GM23338 (cell line): ENCODE results near the gene NFKB2. TPM values are rescaled to one million over a fixed set of nuclear protein-coding genes. Genes with fewer than 3 reads are reported as not detected.
A peak's percentile ranks its signal among the peaks of the same experiment; 100 is the strongest.

ENCODE experiments used
- ATAC-seq: fragments of 200-7000 bp; cut with Tn5 transposase; 3 replicates; pipeline ENCODE4 v1.9.1; 2020
- DNase-seq: peaks from one replicate; pipeline ENCODE4 v3.0.0-alpha.2; 2015; ENCODE audit warnings: low spot score
- H2AFZ ChIP-seq: fragments of 200-600 bp; sonication (generic); 2 replicates; pipeline ENCODE4 v1.8.0; 2016; ENCODE audit warnings: antibody characterized with exemption, mild to moderate bottlenecking, moderate library complexity
- H3F3A ChIP-seq: fragments of 200-600 bp; sonication (generic); replicated peaks from 2 replicates; pipeline ENCODE4 v1.8.0; 2017; ENCODE audit warnings: antibody characterized with exemption, mixed run types, low read depth
- H3K27ac ChIP-seq: fragments of 200-600 bp; sonication (generic); 2 replicates; pipeline ENCODE4 v1.6.1; 2016; ENCODE audit warnings: low read depth
- H3K27me3 ChIP-seq: fragments of 200-600 bp; sonication (generic); 2 replicates; pipeline ENCODE4 v1.8.0; 2016; ENCODE audit warnings: mild to moderate bottlenecking, mixed run types, moderate library complexity; ENCODE audit not compliant: insufficient read depth
- H3K36me3 ChIP-seq: fragments of 200-600 bp; sonication (generic); 2 replicates; pipeline ENCODE4 v1.8.0; 2016; ENCODE audit warnings: mild to moderate bottlenecking; ENCODE audit not compliant: insufficient read depth
- H3K4me1 ChIP-seq: fragments of 200-600 bp; sonication (generic); 2 replicates; pipeline ENCODE4 v1.8.0; 2016; ENCODE audit warnings: mild to moderate bottlenecking, moderate library complexity; ENCODE audit not compliant: insufficient read depth
- H3K4me2 ChIP-seq: fragments of 200-600 bp; sonication (generic); 2 replicates; pipeline ENCODE4 v1.7.1; 2017; ENCODE audit warnings: mixed run types
- H3K4me3 ChIP-seq: fragments of 200-600 bp; sonication (generic); 2 replicates; pipeline ENCODE4 v1.6.1; 2016; ENCODE audit warnings: mixed run types
- H3K79me2 ChIP-seq: fragments of 200-600 bp; sonication (generic); replicated peaks from 2 replicates; pipeline ENCODE4 v1.8.0; 2017; ENCODE audit warnings: mild to moderate bottlenecking; ENCODE audit not compliant: insufficient read depth
- H3K9me2 ChIP-seq: fragments of 200-600 bp; sonication (generic); 2 replicates; pipeline ENCODE4 v1.8.0; 2017; ENCODE audit not compliant: insufficient read depth
- H4K20me1 ChIP-seq: fragments of 200-600 bp; sonication (generic); replicated peaks from 2 replicates; pipeline ENCODE4 v1.8.0; 2017; ENCODE audit warnings: mild to moderate bottlenecking; ENCODE audit not compliant: insufficient read depth
- H3K27ac Mint-ChIP-seq: 2 replicates; pipeline ENCODE4 v1.8.0; 2020; ENCODE audit warnings: inconsistent platforms, mild to moderate bottlenecking, moderate library complexity, mixed read lengths
- H3K27me3 Mint-ChIP-seq: 3 replicates; pipeline ENCODE4 v1.8.0; 2022; ENCODE audit warnings: low read depth, mild to moderate bottlenecking, moderate library complexity, mixed read lengths, inconsistent platforms; ENCODE audit not compliant: insufficient read depth, poor library complexity
- H3K36me3 Mint-ChIP-seq: 3 replicates; pipeline ENCODE4 v1.8.0; 2021; ENCODE audit warnings: low read depth, mild to moderate bottlenecking, inconsistent platforms, moderate library complexity, mixed read lengths
- H3K4me1 Mint-ChIP-seq: 3 replicates; pipeline ENCODE4 v1.8.0; 2020; ENCODE audit warnings: mild to moderate bottlenecking, inconsistent platforms, mixed read lengths
- H3K4me3 Mint-ChIP-seq: 3 replicates; pipeline ENCODE4 v1.8.0; 2021; ENCODE audit warnings: moderate library complexity, mild to moderate bottlenecking, inconsistent platforms, mixed read lengths
- H3K9me3 Mint-ChIP-seq: 3 replicates; pipeline ENCODE4 v1.8.0; 2020; ENCODE audit warnings: moderate library complexity, mild to moderate bottlenecking, inconsistent platforms, mixed read lengths
- CREB1 ChIP-seq: fragments of 250-450 bp; sonication (Bioruptor Pico); IDR thresholded peaks from 2 replicates; pipeline ENCODE4 v1.5.0; 2020; ENCODE audit warnings: low read depth, mild to moderate bottlenecking, moderate library complexity
- CTCF ChIP-seq, 2 experiments: fragments of 200-600 bp in 1 of 2; sonication (generic) in 1 of 2; conservative IDR thresholded peaks; 2 replicates each; pipeline versions ENCODE4 v1.5.1 to v1.6.1; 2016 to 2017; ENCODE audit warnings: antibody characterized with exemption in 2 of 2, low read depth in 2 of 2, mild to moderate bottlenecking in 2 of 2, moderate library complexity in 1 of 2
- EZH2 ChIP-seq: fragments of 200-600 bp; sonication (generic); IDR thresholded peaks from one replicate; pipeline ENCODE4 v1.8.0; 2017; ENCODE audit warnings: antibody characterized with exemption, mild to moderate bottlenecking, low read depth; ENCODE audit not compliant: unreplicated experiment
- EZH2phosphoT487 ChIP-seq: fragments of 200-600 bp; sonication (generic); IDR thresholded peaks from one replicate; pipeline ENCODE4 v1.8.1; 2018; ENCODE audit warnings: antibody characterized with exemption; ENCODE audit not compliant: unreplicated experiment
- JUNB ChIP-seq: IDR thresholded peaks from one replicate; pipeline ENCODE4 v1.6.1; 2016; ENCODE audit warnings: antibody characterized with exemption; ENCODE audit not compliant: unreplicated experiment
- NANOG ChIP-seq: IDR thresholded peaks from 2 replicates; pipeline ENCODE4 v1.6.1; 2016; ENCODE audit warnings: antibody characterized with exemption, borderline replicate concordance
- POLR2AphosphoS5 ChIP-seq: IDR thresholded peaks from 2 replicates; pipeline ENCODE4 v1.6.1; 2016; ENCODE audit warnings: antibody characterized with exemption, low read depth
- STAT1 ChIP-seq: IDR thresholded peaks from one replicate; pipeline ENCODE4 v1.6.1; 2016; ENCODE audit warnings: antibody characterized with exemption; ENCODE audit not compliant: unreplicated experiment
- ZNF331 ChIP-seq: fragments of 250-450 bp; sonication (Bioruptor Pico); IDR thresholded peaks from 2 replicates; pipeline ENCODE4 v1.5.0; 2020; ENCODE audit warnings: low read depth, mild to moderate bottlenecking, moderate library complexity
- ZNF462 ChIP-seq: fragments of 250-450 bp; sonication (Bioruptor Pico); IDR thresholded peaks from 2 replicates; pipeline ENCODE4 v1.5.0; 2020; ENCODE audit warnings: mild to moderate bottlenecking, moderate library complexity
- polyA plus RNA-seq: library from polyadenylated mRNA; unstranded; fragments of >200 nt; fragmentation: Nextera tagmentation; extraction: Ambion mirVana; gene quantifications from 2 replicates; pipeline ENCODE4 v1.2.1, GENCODE V29; 2016
- total RNA-seq: library from RNA; depleted of rRNA; stranded (reverse); fragments of >200 nt; shearing (Covaris generic); gene quantifications from 2 replicates; pipeline ENCODE4 v1.2.3, GENCODE V29; 2014

The NFKB2 gene
- total and polyA plus RNA-seq, 2 experiments from 2014 or later, result 6.8 to 29.4 TPM

GRCh38 chr10:102384053-102384452, 11.5 kb upstream of the NFKB2 start:
- TF ChIP-seq CTCF (conservative IDR thresholded peaks at IDR 0.05; ENCODE audit: low read depth in 2 of 2), result peak; percentile 76 to 90
- no peak for TF ChIP-seq JUNB
- Histone ChIP-seq H3K27me3 (no peaks in the 10 kb centered on the region), H2AFZ (no peak overlapping the region), H4K20me1 (no peaks in the 10 kb centered on the region; the same call in 1 of the 2 replicates), H3K79me2 (no peaks in the 10 kb centered on the region), H3K27ac (0 out of 2 replicates have a peak overlapping the region, but pooled peaks have one; percentile 26), H3K4me2 (no peak overlapping the region), H3F3A (no peaks in the 10 kb centered on the region), H3K4me1 (no peaks in the 10 kb centered on the region), H3K4me3 (no peak overlapping the region), H3K9me2 (no peaks in the 10 kb centered on the region), H3K36me3 (no peaks in the 10 kb centered on the region)
- Mint-ChIP-seq H3K4me3 (no peak overlapping the region), H3K27me3 (peaks cover 11% of the 10 kb centered on the region), H3K9me3 (no peaks in the 10 kb centered on the region), H3K27ac (no peak overlapping the region), H3K4me1 (no peaks in the 10 kb centered on the region), H3K36me3 (peaks cover 9% of the 10 kb centered on the region; the same call in 2 of the 3 replicates)
- DNase-seq, result peak; percentile 86
- peak; percentile 96 for ATAC-seq

DNA sequence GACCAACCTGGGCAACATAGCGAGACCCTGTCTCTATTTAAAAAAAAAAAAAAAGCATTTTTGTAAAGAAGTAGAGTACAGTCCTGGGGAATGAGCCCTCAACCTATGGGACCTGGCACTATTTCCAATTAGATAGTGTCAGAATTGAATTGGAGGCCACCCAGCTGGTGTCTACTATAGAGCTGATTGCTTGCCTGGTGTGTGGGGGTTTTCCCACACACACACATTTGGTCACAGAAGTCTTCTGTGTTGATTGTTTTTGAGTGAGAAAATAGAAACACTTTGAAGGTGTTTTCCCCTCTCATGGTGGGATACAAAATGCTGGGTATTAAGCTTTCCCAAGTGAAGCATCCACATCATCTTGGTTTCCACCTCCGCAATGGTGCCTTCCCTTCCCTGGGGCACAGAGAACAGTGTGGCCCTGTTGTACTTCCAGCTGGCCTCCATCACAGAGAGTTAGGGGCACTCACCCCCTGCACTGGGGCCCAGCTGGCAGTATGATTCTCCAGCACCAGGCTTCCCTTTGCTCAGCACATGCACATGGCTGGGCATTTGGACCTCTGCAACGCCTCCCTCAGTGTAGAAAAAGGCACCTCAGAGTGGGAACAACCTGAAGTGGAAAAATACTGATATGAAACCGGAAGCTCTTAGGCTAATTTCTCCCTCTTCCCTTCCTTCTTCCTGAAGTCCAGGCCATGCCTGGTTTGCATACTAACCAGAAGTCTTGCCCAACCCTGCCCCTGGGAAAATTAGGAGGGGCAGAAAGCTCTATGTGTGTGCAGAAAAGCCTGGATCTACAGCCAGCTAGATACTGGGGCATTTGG, 10.7 kb upstream of the NFKB2 start:
- H3K36me3 Mint-ChIP-seq, result peaks cover 6% of the 10 kb centered on the region; the same call in 1 of the 3 replicates
- TF ChIP-seq EZH2 (no peak), CTCF (conservative IDR thresholded peaks at IDR 0.05; ENCODE audit: low read depth in 2 of 2) (no peak), ZNF331 (CRISPR knock-in tag) (no peak), EZH2phosphoT487 (no peak), POLR2AphosphoS5 (no peak), CREB1 (no peak), ZNF462 (CRISPR knock-in tag) (no peak), JUNB (no peak), NANOG (no peak), STAT1 (no peak)

More for the DNA sequence above, 10.7 kb upstream of the NFKB2 start:
- Histone ChIP-seq H3F3A (no peaks in the 10 kb centered on the region), H4K20me1 (no peaks in the 10 kb centered on the region; the same call in 1 of the 2 replicates), H3K79me2 (no peaks in the 10 kb centered on the region), H2AFZ (no peak overlapping the region), H3K9me2 (no peaks in the 10 kb centered on the region), H3K36me3 (no peaks in the 10 kb centered on the region), H3K27ac (no peak overlapping the region), H3K27me3 (no peaks in the 10 kb centered on the region), H3K4me3 (no peak overlapping the region), H3K4me2 (no peak overlapping the region), H3K4me1 (no peaks in the 10 kb centered on the region)
- H3K9me3 Mint-ChIP-seq, result no peaks in the 10 kb centered on the region
- H3K27me3 Mint-ChIP-seq, result peaks cover 9% of the 10 kb centered on the region
- ATAC-seq (no peak), DNase-seq (no peak)
- H3K4me3 Mint-ChIP-seq, result no peak overlapping the region
- no peak overlapping the region for H3K27ac Mint-ChIP-seq
- H3K4me1 Mint-ChIP-seq, result no peaks in the 10 kb centered on the region
